Fibroblast of mammary gland (primary cell): ENCODE results near the gene TULP4.
"Not testable (repeated sequence)": the region's sequence is repeated elsewhere in the genome, so short reads cannot be mapped to it uniquely, and the experiment has no call there.

Source experiments
- DNase-seq: peaks from one replicate; pipeline ENCODE4 v3.0.0-alpha.2; 2010; ENCODE audit warnings: low read depth
- H3K4me3 ChIP-seq: 2 replicates; pipeline ENCODE4 v1.5.1; 2011; ENCODE audit warnings: low read depth, mild to moderate bottlenecking, low read length, moderate library complexity; ENCODE audit not compliant: control insufficient read depth
- TF ChIP-seq, protein P1 (sequence below): conservative IDR thresholded peaks from 2 replicates; pipeline ENCODE4 v1.5.1; 2011; ENCODE audit warnings: low read depth, low read length, inconsistent platforms; ENCODE audit not compliant: control insufficient read depth, insufficient read depth

TULP4 gene

DNA sequence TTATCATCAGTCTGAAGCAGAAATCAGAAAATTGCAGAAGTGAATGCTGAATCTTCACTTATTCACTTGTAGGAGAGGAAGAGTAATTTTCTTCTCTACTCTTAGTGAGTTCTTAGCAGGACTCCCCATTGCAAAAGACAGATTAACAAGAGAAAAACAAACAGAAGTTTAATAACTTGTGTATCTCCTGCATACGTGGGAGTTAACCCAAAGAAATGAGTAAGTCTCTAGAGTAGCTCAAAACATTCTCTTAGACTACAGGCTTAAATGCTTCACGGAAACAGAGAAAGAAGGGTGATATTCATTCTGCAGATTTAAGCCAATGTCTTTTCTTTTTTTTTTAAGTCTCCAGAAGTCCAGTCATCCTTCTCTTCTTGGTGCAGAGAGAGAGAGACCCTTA lies 149.7 kb downstream of the TULP4 start:
- no peak overlapping the region for H3K4me3 ChIP-seq
- DNase-seq, result no peak
- TF ChIP-seq, protein P1, sequence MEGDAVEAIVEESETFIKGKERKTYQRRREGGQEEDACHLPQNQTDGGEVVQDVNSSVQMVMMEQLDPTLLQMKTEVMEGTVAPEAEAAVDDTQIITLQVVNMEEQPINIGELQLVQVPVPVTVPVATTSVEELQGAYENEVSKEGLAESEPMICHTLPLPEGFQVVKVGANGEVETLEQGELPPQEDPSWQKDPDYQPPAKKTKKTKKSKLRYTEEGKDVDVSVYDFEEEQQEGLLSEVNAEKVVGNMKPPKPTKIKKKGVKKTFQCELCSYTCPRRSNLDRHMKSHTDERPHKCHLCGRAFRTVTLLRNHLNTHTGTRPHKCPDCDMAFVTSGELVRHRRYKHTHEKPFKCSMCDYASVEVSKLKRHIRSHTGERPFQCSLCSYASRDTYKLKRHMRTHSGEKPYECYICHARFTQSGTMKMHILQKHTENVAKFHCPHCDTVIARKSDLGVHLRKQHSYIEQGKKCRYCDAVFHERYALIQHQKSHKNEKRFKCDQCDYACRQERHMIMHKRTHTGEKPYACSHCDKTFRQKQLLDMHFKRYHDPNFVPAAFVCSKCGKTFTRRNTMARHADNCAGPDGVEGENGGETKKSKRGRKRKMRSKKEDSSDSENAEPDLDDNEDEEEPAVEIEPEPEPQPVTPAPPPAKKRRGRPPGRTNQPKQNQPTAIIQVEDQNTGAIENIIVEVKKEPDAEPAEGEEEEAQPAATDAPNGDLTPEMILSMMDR, result no peak

DNA sequence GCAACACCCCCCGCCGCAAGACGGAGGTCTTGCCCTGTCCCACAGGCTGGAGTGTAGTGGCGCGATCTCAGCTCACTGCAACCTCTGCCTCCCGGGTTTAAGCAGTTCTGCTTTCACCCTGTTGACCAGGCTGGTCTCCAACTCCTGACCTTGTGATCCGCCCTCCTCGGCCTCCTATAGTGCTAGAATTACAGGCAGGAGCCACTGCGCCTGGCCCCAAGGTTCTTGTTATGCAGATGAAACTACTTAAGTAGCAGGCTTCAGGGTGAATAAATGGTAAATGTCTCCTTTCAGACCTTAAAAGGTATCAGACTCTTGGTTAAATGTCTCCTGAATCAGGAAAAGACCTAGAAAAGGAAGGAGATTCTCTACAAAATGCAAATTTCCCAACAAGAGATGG lies 152.2 kb downstream of the TULP4 start:
- DNase-seq, result no peak
- TF ChIP-seq, protein P1, result no peak

DNA sequence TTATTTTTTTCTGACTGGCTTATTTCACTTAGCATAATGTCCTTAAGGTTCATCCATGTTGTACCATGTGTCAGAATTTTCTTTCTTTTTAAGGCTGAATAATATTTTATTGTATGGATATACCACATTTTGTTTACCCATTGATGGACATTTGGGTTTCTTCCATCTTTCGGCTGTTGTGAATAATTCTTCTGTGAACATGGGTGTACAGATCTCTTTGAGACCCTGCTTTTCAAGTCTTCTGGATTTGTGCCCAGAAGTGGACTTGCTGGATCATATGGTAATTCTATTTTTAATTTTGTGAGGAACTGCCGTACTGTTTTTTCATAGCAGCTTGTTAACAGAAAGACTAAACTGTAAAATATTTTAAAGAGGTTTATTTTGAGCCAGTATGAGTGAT lies 153.0 kb downstream of the TULP4 start:
- DNase-seq, result no peak
- TF ChIP-seq, protein P1, result no peak
- no peak overlapping the region for H3K4me3 ChIP-seq

More for the DNA sequence above, 152.2 kb downstream of the TULP4 start:
- no peak overlapping the region for H3K4me3 ChIP-seq

DNA sequence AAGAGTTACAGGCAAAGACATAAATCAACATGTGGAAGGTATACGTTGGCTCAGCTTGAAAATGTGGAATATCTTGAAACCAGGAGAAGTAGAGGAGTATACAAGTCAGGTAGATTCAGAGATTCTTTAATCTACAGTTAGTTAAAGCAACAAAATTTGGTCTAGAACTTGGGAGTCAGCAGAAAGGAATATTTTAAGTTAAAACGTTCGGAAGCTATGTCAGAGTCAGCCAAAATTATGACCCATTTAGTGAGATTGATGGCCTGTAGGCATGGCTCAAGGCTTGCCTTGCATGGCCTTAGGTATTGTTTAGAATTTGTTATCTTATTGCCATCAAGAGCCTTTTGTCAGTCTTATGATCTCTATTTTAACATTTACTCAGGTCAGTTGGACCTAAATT lies 153.5 kb downstream of the TULP4 start:
- no peak overlapping the region for H3K4me3 ChIP-seq
- TF ChIP-seq, protein P1, result no peak
- no peak for DNase-seq

DNA sequence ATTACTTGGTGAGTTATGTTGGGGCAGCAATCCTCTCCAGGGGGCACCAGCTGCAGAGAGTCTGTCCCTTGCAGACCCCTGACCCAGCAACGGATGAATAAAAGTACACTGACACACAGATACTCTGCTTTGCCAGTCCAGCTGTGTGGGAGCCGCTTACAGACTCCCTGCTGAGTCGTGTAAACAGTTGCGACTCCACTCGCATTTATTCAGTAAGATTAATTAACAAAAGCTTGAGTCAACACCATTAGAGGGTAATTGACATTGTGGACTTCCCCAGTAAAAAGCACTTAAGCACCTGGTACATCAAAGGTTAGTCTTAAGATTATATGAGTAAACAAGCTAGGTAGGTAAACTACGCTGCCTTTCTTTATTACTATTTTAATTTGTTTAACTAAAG lies 155.7 kb downstream of the TULP4 start:
- no peak overlapping the region for H3K4me3 ChIP-seq
- no peak for DNase-seq

DNA sequence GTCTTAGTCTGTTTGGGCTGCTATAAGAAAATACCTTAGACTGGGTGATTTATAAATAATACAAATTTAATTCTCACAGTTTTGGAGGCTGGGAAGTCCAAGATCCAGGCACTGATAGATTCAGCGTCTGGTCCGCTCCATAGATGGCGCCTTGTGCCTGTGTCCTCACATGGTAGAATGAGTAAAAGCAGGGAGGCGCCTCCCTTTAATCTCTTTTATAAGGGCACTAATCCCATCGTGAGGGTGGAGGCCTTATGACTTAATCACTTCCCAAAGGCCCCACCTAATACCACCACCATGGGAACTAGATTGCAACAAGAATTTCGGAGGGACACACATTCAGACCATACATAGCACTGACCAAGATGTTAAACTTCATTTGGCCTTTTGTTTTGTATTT lies 156.4 kb downstream of the TULP4 start:
- DNase-seq, result peak; percentile 40
- TF ChIP-seq, protein P1, result peak; percentile 3
- no peak overlapping the region for H3K4me3 ChIP-seq

More for the DNA sequence above, 155.7 kb downstream of the TULP4 start:
- TF ChIP-seq, protein P1, result no peak

DNA sequence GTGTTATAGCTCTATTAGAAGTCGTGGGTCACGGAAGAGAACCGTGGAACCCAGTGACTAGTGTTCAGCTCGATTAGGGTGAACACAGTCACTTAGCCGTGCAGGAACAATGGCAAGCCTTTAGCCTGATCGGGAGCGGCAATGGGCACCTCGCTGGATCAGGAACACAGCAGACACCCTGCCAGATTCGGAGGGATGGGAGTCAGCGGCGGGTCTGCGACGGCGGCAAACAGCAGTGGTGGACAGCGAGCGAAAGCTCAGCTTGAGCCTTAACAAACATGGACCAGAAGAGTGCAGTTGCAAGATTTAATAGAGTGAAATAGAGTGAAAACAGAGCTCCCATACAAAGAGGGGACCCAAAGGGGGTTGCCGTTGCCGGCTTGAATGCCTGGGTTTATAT lies 157.8 kb downstream of the TULP4 start:
- H3K4me3 ChIP-seq, DNase-seq: not testable (repeated sequence)
